ENCODE measurements around the gene FCHSD1. TPM values are rescaled to one million over a fixed set of nuclear protein-coding genes. Genes with fewer than 3 reads are reported as not detected.

FCHSD1 gene
- total RNA-seq, 1 donor from 2014 or later = 40.6 TPM

DNA sequence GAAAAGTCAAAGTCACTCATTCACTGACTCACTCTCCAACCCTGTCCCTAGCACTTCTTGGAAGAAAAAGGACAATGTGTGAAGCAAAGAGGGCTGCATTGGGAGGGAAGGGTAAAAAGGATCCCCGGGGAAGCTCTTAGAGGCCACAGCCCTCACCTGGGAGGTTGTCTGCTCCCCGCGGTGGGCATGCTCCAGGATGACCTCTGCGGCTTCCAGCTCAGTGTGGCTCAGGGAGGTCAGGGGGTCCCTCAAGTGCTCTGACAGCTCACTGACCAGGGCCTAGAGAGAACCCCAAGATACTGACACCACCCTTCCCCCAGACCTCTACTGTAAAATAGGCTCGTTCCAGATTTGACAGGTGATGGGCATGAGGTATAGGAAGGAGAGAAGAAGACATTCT lies 4.0 kb downstream of the FCHSD1 start:
- Mint-ChIP-seq H3K4me1 (ENCODE audit: low read depth, unreplicated experiment) (peaks cover 10% of the 10 kb centered on the region), H3K27ac (ENCODE audit: unreplicated experiment) (no peak overlapping the region), H3K4me3 (ENCODE audit: unreplicated experiment) (no peak overlapping the region), H3K9me3 (ENCODE audit: unreplicated experiment) (no peaks in the 10 kb centered on the region), H3K36me3 (ENCODE audit: low read depth, unreplicated experiment) (peaks cover 34% of the 10 kb centered on the region), H3K27me3 (ENCODE audit: low read depth, unreplicated experiment) (no peaks in the 10 kb centered on the region)
- H3K36me3 ChIP-seq (ENCODE audit: insufficient read depth, low read length) = peaks cover 7% of the 10 kb centered on the region
- FAIRE-seq (no peak), DNase-seq (ENCODE audit: low read depth) (no peak)
- no peaks in the 10 kb centered on the region for H3K27me3 ChIP-seq (ENCODE audit: insufficient read depth, low read length)
- no peak overlapping the region for H3K4me2 ChIP-seq (ENCODE audit: low read length)
- H3K9me3 ChIP-seq (ENCODE audit: insufficient read depth, low read depth, low read length) = no peaks in the 10 kb centered on the region
- H3K4me1 ChIP-seq (ENCODE audit: insufficient read depth, low read length) = peaks cover 10% of the 10 kb centered on the region
- H3K79me2 ChIP-seq (ENCODE audit: insufficient read depth, low read length) = peaks cover 3% of the 10 kb centered on the region
- H4K20me1 ChIP-seq (ENCODE audit: insufficient read depth, low read length) = peaks cover 14% of the 10 kb centered on the region
- no peak overlapping the region for H3K27ac ChIP-seq (ENCODE audit: low read depth, low read length)
- H2AFZ ChIP-seq (ENCODE audit: low read depth, low read length) = no peak overlapping the region
- TF ChIP-seq, protein P1, sequence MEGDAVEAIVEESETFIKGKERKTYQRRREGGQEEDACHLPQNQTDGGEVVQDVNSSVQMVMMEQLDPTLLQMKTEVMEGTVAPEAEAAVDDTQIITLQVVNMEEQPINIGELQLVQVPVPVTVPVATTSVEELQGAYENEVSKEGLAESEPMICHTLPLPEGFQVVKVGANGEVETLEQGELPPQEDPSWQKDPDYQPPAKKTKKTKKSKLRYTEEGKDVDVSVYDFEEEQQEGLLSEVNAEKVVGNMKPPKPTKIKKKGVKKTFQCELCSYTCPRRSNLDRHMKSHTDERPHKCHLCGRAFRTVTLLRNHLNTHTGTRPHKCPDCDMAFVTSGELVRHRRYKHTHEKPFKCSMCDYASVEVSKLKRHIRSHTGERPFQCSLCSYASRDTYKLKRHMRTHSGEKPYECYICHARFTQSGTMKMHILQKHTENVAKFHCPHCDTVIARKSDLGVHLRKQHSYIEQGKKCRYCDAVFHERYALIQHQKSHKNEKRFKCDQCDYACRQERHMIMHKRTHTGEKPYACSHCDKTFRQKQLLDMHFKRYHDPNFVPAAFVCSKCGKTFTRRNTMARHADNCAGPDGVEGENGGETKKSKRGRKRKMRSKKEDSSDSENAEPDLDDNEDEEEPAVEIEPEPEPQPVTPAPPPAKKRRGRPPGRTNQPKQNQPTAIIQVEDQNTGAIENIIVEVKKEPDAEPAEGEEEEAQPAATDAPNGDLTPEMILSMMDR (IDR thresholded peaks at IDR 0.05; ENCODE audit: insufficient read depth, low read depth, low read length) = no peak
- TF ChIP-seq EZH2 (IDR thresholded peaks at IDR 0.05; ENCODE audit: insufficient read depth, low read length) = no peak
- H3K4me3 ChIP-seq (ENCODE audit: insufficient read depth, low read depth, low read length) = no peak overlapping the region
- H3K9ac ChIP-seq (ENCODE audit: low read length) = no peak overlapping the region

DNA sequence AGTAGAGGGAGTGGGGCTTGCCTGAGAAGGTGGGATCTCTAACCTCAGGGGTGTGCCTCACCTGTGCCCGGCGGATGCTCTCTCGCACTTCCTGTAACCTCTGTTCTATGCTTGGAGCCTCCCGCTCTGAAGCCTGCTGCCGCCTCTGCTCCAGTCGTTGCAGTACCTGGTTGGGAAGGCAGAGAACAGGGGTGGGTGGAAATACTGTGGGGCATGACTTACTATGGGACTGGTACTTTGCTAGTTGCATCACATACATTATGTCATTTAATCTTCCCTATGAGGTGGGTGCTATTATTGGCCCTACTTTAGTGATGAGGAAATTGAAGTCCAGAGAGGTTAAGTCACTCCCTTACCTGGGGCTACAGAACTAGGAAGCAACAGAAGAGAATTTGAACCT lies 5.2 kb downstream of the FCHSD1 start:
- H3K4me3 Mint-ChIP-seq (ENCODE audit: unreplicated experiment) = no peak overlapping the region
- no peak overlapping the region for H3K9ac ChIP-seq (ENCODE audit: low read length)
- H3K36me3 Mint-ChIP-seq (ENCODE audit: low read depth, unreplicated experiment) = peaks cover 38% of the 10 kb centered on the region
- no peaks in the 10 kb centered on the region for H3K27me3 ChIP-seq (ENCODE audit: insufficient read depth, low read length)
- DNase-seq (ENCODE audit: low read depth) = no peak
- FAIRE-seq = no peak
- H3K4me3 ChIP-seq (ENCODE audit: insufficient read depth, low read depth, low read length) = no peak overlapping the region
- no peaks in the 10 kb centered on the region for H3K9me3 ChIP-seq (ENCODE audit: insufficient read depth, low read depth, low read length)
- no peak overlapping the region for H2AFZ ChIP-seq (ENCODE audit: low read depth, low read length)
- TF ChIP-seq, protein P1 (IDR thresholded peaks at IDR 0.05; ENCODE audit: insufficient read depth, low read depth, low read length) = no peak
- no peak for TF ChIP-seq EZH2 (IDR thresholded peaks at IDR 0.05; ENCODE audit: insufficient read depth, low read length)
- H3K4me1 Mint-ChIP-seq (ENCODE audit: low read depth, unreplicated experiment) = peaks cover 15% of the 10 kb centered on the region
- H3K79me2 ChIP-seq (ENCODE audit: insufficient read depth, low read length) = peaks cover 3% of the 10 kb centered on the region
- H4K20me1 ChIP-seq (ENCODE audit: insufficient read depth, low read length) = peaks cover 22% of the 10 kb centered on the region
- no peaks in the 10 kb centered on the region for H3K9me3 Mint-ChIP-seq (ENCODE audit: unreplicated experiment)
- no peak overlapping the region for H3K27ac ChIP-seq (ENCODE audit: low read depth, low read length)
- H3K27ac Mint-ChIP-seq (ENCODE audit: unreplicated experiment) = no peak overlapping the region
- H3K36me3 ChIP-seq (ENCODE audit: insufficient read depth, low read length) = peaks cover 7% of the 10 kb centered on the region
- peaks cover 6% of the 10 kb centered on the region for H3K4me1 ChIP-seq (ENCODE audit: insufficient read depth, low read length)
- no peaks in the 10 kb centered on the region for H3K27me3 Mint-ChIP-seq (ENCODE audit: low read depth, unreplicated experiment)
- H3K4me2 ChIP-seq (ENCODE audit: low read length) = no peak overlapping the region

DNA sequence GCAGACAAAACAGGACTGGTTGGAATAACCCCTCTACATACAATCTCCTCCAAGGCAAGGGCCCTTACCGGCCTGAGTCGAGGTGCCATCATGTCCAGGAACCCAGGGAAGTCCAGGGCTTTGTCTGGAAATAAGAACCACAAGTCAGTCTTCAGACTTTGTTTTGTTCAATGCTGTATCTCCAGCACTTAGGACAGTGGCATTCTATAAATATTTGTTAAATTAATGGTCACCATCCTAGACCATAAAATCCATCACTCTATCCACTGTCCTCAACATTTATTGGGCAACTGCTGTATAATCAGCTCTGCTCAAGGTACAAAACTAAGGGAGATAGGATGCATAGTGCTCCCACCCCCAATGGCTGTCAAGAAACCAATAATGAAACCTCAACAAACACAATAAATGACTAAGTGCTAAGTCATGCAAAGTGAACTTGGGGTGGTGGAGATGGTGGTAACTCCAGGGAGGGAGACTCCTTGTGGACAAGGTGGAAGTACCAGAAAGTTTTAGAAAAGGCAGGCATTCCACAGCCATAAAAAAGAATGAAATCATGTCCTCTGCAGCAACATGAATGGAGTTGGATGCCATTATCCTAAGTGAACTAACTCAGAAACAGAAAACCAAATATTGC lies 9.5 kb downstream of the FCHSD1 start:
- Histone ChIP-seq H2AFZ (ENCODE audit: low read depth, low read length) (no peak overlapping the region), H3K4me3 (ENCODE audit: insufficient read depth, low read depth, low read length) (no peak overlapping the region), H4K20me1 (ENCODE audit: insufficient read depth, low read length) (peaks cover 31% of the 10 kb centered on the region), H3K27ac (ENCODE audit: low read depth, low read length) (no peak overlapping the region), H3K36me3 (ENCODE audit: insufficient read depth, low read length) (peaks cover 4% of the 10 kb centered on the region), H3K4me2 (ENCODE audit: low read length) (no peak overlapping the region), H3K4me1 (ENCODE audit: insufficient read depth, low read length) (peaks cover 8% of the 10 kb centered on the region), H3K9ac (ENCODE audit: low read length) (no peak overlapping the region), H3K79me2 (ENCODE audit: insufficient read depth, low read length) (no peaks in the 10 kb centered on the region), H3K9me3 (ENCODE audit: insufficient read depth, low read depth, low read length) (no peaks in the 10 kb centered on the region), H3K27me3 (ENCODE audit: insufficient read depth, low read length) (no peaks in the 10 kb centered on the region)
- H3K4me3 Mint-ChIP-seq (ENCODE audit: unreplicated experiment) = peak overlapping the region; percentile 2
- no peaks in the 10 kb centered on the region for H3K27me3 Mint-ChIP-seq (ENCODE audit: low read depth, unreplicated experiment)
- H3K27ac Mint-ChIP-seq (ENCODE audit: unreplicated experiment) = no peak overlapping the region
- H3K36me3 Mint-ChIP-seq (ENCODE audit: low read depth, unreplicated experiment) = peaks cover 31% of the 10 kb centered on the region
- H3K9me3 Mint-ChIP-seq (ENCODE audit: unreplicated experiment) = no peaks in the 10 kb centered on the region
- FAIRE-seq = no peak
- TF ChIP-seq, protein P1 (IDR thresholded peaks at IDR 0.05; ENCODE audit: insufficient read depth, low read depth, low read length) = peak; percentile 36
- TF ChIP-seq EZH2 (IDR thresholded peaks at IDR 0.05; ENCODE audit: insufficient read depth, low read length) = no peak
- H3K4me1 Mint-ChIP-seq (ENCODE audit: low read depth, unreplicated experiment) = peaks cover 8% of the 10 kb centered on the region
- DNase-seq (ENCODE audit: low read depth) = peak; percentile 62
